Measurements from ENCODE around the gene MPPED2.

Gene MPPED2

DNA sequence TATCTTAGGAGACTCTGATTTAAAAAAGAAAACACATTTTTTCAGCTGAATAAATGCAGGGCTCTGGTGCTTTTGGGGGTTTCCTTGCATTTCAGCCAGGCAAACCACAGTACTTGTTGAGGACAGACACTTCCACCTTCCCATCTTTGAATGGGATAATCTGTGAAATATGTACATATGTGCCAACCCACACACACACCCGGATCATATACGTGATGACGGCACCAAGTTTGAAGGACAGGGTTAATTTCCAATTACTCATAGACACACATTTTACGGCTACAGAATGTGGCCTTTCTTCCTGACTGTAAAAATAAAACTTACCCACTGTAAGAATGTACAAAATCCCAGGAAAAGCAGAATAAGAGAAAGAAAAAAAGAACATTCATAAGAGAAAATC, 104.4 kb downstream of the MPPED2 start:
- no peak for DNase-seq

DNA sequence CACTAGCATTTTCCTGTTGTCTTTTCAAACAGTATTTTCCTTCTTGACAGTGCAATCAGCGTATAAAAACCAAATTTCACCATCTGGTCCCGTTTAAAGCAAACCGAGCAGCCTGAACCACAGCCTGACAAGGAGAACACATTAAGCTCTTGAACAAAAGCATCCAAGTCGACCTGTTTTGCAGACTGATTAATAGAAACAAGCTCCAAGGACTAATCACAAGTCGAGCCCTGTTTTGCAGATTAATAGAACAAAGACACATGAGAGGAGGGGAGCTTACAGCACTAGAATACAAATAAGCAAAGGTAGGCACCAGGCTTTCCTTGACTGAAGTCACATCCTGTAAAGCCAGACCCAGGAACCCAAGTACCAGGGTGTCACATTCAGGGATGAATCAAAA, 104.8 kb downstream of the MPPED2 start:
- no peak for DNase-seq

- DNase-seq, result no peak
These were observed 106.3 kb downstream of the MPPED2 start for GRCh38 chr11:30479899-30480298.

DNA sequence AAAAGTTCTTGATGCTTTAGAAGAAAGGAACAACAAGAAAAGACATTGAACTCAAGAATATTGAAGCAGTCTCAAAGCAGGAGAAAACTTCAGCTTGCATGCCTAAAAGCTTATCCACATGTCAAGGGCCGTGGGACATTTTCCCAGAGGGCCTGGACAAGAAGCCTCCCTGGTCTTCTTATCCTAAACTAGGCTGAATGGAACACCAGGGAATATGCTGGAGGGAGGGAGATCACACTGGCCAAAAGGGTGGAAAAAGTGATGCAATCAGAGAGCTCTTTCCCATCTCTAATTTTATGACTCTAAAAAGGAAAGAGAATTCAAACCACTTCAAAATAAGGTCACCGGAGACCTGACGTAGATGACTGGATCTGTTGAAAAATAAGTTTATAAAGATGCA, 107.2 kb downstream of the MPPED2 start:
- DNase-seq, result no peak

GRCh38 chr11:30477061-30477460, 109.1 kb downstream of the MPPED2 start:
- DNase-seq, result no peak

- no peak for DNase-seq
These were observed 111.8 kb downstream of the MPPED2 start for GRCh38 chr11:30474151-30474954.

DNA sequence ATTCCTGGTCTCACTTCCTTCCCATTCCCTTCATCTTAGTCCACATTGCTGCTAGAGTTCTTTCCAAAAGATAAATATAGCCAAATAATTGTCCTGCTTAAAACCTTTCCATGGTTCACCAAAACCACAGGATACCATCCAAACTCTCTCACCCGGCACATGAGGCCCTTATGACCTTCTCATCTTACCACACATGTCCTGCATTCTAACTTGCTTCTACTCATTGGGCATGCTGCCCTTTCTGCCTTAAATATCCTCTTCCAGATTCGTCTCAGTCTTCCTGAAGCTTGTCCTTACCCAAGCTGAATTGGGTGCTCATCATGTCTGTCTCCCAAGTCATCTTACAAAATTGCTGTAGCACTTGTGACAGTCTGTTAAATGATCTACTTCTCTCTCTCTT, 114.9 kb downstream of the MPPED2 start:
- DNase-seq, result no peak

DNA sequence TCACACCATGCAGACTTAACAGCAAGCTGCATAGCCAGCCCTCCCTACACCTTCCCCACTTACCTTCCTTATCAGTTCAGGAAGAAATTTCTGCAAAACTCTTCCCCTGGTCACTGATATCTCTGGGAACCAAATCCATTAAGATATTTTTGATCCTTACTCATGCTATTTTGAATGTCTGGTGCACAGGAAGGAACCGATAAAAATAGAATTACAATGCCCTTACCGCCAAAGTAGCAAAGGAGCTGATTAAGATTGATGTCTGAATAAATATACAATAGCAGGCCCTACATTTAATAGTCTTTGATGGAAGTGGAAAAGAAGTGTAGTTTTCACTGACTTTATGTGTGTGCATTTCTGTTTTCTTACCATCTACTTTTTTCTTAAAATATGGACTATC, 117.3 kb downstream of the MPPED2 start:
- DNase-seq, result no peak

GRCh38 chr11:30467176-30467575, 119.0 kb downstream of the MPPED2 start:
- no peak for DNase-seq

DNA sequence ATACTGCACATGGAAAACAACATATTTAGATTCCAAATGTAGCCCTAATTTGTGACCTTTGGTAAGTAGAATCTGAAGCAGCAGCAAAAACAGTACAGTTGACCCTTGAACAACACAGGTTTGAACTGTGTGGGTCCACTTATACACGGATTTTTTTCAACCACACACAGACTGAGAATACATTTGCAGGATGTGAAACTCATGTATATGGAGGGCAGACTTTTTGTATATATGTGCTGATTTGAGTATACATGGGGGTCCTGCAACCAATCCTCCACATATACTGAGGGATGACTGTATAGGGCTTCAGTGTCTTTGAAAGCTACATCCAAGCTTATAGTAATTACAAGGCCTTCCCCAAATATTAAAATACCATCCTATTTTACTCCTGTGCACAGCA, 120.5 kb downstream of the MPPED2 start:
- DNase-seq, result no peak

GRCh38 chr11:30465192-30465591, 121.0 kb downstream of the MPPED2 start:
- DNase-seq, result no peak

- DNase-seq, result no peak
These were observed 122.9 kb downstream of the MPPED2 start for GRCh38 chr11:30463266-30463665.

GRCh38 chr11:30462421-30462820, 123.7 kb downstream of the MPPED2 start:
- DNase-seq, result no peak

DNA sequence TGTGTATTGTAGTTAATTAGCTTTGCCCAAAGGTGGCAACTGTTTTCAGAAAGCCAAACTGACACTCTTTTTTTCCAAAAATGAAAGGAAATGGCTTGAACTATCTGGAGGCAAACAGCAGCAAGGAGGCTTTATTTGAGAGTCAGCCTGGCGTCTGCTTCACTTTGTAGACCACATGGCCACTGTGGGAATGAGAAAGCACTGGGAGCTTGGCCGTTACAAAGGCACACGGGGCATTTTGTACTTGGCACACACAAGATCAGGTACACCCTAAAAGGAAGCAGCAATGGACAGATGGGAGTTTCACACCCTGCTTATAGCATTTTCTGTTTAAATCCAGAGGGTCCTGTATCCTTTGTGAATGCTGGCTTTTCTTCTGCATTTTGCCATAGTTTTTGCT, 126.3 kb downstream of the MPPED2 start:
- no peak for DNase-seq

GRCh38 chr11:30459306-30459705, 126.8 kb downstream of the MPPED2 start:
- DNase-seq, result no peak

GRCh38 chr11:30458541-30458940, 127.6 kb downstream of the MPPED2 start:
- DNase-seq, result no peak

GRCh38 chr11:30457087-30457486, 129.1 kb downstream of the MPPED2 start:
- DNase-seq, result no peak

GRCh38 chr11:30455025-30455424, 131.1 kb downstream of the MPPED2 start:
- no peak for DNase-seq

DNA sequence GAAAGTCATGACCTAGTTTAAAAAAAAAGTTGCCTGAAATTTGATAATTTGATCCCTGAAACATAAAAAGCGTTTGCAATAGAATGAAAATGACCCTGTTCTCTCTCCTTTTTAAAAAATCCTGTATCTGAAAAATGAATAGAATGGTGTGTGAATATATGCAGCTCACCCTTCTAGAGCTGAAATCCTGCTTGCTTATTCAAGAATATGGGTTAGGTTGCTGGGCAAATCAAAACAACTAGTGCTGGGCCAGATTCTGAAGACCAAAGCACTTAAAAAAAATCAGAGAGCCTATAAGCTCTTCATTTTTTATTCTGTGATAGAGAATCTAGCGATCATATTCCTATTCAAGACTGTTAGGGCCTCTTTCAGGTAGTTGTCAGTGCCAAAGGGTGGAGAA, 131.6 kb downstream of the MPPED2 start:
- no peak for DNase-seq

DNA sequence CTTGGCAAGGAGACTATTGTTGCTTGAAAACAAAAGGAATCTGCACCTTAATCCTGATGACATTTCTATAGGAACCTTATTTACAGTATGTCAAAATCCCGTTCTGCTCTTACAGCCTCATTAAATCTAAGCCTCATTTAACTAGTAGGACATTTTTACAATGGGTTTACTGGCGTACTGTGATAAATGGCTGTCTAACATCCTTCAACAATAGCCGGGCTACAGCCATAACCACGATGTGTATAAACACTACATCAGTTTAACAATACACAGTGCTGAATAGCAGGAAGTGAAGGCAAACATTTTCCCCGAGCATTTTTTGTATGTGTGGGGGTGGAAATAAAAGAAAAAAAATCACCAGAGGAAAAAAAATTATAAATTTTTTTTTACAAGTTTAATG, 132.0 kb downstream of the MPPED2 start:
- DNase-seq, result no peak

DNA sequence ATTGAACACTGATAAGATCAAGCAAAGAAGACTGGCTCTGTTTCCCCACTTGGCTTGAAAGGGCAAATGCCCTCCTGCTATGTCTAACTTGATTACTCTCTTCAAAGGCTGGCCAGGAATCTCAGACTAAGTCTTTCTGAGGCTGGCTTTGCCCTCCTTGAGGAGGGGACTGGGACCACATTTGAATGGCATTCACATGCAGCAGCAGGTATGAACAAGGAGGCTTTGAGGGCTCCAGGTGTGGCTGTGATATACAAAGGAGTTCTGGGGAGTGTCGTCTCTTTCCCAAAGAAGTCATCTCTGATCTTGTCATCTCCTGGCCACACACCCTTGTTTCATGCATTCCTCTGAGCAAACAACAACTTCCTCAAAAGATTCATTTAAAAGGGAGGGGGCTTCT, 132.4 kb downstream of the MPPED2 start:
- DNase-seq, result no peak

DNA sequence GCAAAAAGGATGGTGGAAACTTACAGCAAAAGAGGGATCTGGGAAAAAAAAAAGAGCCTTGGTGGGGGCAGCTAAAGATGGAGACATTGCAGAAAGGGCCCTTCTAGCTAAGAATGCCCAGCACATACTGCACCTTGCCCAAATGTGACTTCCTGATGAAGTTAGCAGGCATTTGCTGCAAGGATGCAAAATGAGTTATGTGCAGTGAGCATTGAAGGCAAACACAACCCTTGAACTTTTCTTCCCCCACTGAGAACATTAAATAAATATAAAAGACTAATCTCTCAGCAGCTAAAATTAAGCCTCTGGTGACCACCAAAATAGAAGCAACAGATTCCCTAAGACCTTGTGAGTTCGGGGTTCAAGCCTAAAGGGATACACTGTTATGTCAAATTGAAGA, 133.3 kb downstream of the MPPED2 start:
- DNase-seq, result no peak

GRCh38 chr11:30452114-30452513, 134.0 kb downstream of the MPPED2 start:
- DNase-seq, result no peak

DNA sequence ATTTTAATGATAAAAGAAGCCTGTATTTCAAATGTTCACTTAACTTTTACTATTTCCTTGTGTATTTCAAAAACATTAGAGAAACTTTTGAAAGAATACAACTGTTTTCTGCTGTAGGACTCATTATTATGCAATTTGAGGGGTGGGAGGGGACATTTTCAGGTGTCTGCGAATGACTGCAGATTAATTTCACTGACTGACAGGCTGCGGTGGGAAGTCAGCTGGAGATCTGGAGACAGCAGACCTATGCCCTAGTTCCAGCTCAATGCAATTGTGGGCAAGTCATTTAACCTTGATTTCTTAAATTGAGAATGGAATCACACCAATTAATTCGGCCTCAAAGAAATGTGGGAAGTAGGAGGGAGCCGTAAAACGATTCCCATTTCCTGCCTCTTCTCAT, 134.5 kb downstream of the MPPED2 start:
- DNase-seq, result no peak

DNA sequence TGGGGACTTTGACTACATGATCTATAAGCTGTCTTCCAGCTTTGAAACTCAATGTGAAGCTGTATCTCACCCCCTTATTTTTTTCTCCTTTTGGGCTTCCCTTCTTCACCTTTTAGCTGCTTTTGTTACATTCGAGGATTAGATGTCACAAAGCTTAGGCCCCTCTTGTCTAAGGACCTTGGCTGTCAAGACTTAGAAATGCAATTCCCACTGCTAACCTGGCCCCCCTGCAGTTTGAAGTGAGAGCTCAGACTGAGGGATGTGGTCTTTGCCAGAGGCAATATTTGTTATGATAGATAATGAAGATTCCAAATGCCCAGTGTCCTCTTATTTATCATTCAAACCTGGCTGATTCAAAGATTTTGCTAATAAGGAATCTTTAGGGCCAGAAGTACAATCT, 135.0 kb downstream of the MPPED2 start:
- DNase-seq, result no peak

Data from T1000 (cell line).